HEK293T (cell line): Measurements from ENCODE around the gene NHLH1.

Experiments used
- ARNT ChIP-seq: fragments of 450-650 bp; IDR thresholded peaks from 2 replicates; pipeline ENCODE4 v1.6.1; 2017; ENCODE audit warnings: mild to moderate bottlenecking
- BHLHE40 ChIP-seq: fragments of 450-650 bp; IDR thresholded peaks from 2 replicates; pipeline ENCODE4 v1.6.1; 2016; ENCODE audit warnings: mild to moderate bottlenecking, moderate library complexity, borderline replicate concordance
- CTBP1 ChIP-seq: fragments of 450-650 bp; IDR thresholded peaks from 2 replicates; pipeline ENCODE4 v1.6.1; 2016; ENCODE audit warnings: borderline replicate concordance
- FOXA1 ChIP-seq: fragments of 450-650 bp; IDR thresholded peaks from 2 replicates; pipeline ENCODE4 v1.6.1; 2016; ENCODE audit warnings: mild to moderate bottlenecking
- FOXM1 ChIP-seq: fragments of 450-650 bp; IDR thresholded peaks from 2 replicates; pipeline ENCODE4 v1.6.1; 2017; ENCODE audit warnings: mild to moderate bottlenecking, borderline replicate concordance
- HDGF ChIP-seq: fragments of 450-650 bp; IDR thresholded peaks from 2 replicates; pipeline ENCODE4 v1.6.1; 2017; ENCODE audit warnings: antibody characterized with exemption, borderline replicate concordance
- NFRKB ChIP-seq: fragments of 450-650 bp; IDR thresholded peaks from 2 replicates; pipeline ENCODE4 v1.6.1; 2016; ENCODE audit warnings: mild to moderate bottlenecking, moderate library complexity
- SP1 ChIP-seq: fragments of 450-650 bp; IDR thresholded peaks from 2 replicates; pipeline ENCODE4 v1.6.1; 2017
- SUZ12 ChIP-seq: fragments of 450-650 bp; IDR thresholded peaks from 2 replicates; pipeline ENCODE4 v1.6.1; 2016; ENCODE audit warnings: mild to moderate bottlenecking
- TARDBP ChIP-seq: fragments of 450-650 bp; IDR thresholded peaks from 2 replicates; pipeline ENCODE4 v1.6.1; 2016
- ZNF384 ChIP-seq: fragments of 450-650 bp; IDR thresholded peaks from 2 replicates; pipeline ENCODE4 v1.6.1; 2016

GRCh38 chr1:160394673-160395072 is 27.8 kb downstream of the NHLH1 start:
- TF ChIP-seq FOXM1 (no peak), SUZ12 (no peak), FOXA1 (no peak), CTBP1 (no peak), ZNF384 (no peak), BHLHE40 (no peak), ARNT (no peak), SP1 (no peak), TARDBP (no peak), NFRKB (no peak), HDGF (no peak)
